Occipital lobe (tissue), 2 donors: ENCODE data around the gene GALM. TPM values are rescaled to one million over a fixed set of nuclear protein-coding genes. Genes with fewer than 3 reads are reported as not detected.
"Not testable (repeated sequence)": the region's sequence is repeated elsewhere in the genome, so short reads cannot be mapped to it uniquely, and the experiment has no call there.

Experiments
- DNase-seq: peaks from one replicate; lab custom pipeline; 2025; lab: John Stamatoyannopoulos, UW
- total RNA-seq: library from RNA; depleted of rRNA; stranded (reverse); fragments of >200 nt; gene quantifications from one replicate; pipeline ENCODE4 v1.2.3, GENCODE V29; 2014

GALM gene
- 3.6 TPM for total RNA-seq

DNA sequence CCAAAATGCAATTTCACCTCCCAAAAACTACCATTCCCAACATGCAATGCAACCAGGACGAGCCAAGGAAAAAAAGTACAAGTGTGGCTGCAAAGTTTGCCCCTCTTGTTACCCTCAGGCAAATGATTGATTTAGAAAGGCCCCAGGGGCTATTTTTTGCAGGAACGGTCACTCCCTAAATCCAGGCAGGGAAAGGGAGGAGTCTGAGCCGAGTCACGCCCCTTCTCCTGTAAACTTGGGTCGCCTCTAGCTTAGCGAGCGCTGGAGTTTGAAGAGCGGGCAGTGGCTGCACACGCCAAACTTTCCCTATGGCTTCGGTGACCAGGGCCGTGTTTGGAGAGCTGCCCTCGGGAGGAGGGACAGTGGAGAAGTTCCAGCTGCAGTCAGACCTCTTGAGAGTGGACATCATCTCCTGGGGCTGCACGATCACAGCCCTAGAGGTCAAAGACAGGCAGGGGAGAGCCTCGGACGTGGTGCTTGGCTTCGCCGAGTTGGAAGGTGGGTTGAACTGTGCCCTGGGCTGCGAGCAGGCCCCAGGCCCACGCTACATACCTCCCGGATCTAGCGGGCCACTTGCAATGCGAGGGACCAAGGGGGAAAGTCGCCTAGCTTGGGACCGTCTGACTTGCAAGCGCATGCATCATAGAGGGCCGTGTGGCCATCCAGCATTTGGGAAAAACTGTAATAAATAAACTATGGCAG lies at the start of gene GALM:
GALM (plus strand) TSS at position 261 of the 702 bp plus-strand sequence; CDS start at position 309, 48 bp downstream.
- peak; percentile 33 for DNase-seq

DNA sequence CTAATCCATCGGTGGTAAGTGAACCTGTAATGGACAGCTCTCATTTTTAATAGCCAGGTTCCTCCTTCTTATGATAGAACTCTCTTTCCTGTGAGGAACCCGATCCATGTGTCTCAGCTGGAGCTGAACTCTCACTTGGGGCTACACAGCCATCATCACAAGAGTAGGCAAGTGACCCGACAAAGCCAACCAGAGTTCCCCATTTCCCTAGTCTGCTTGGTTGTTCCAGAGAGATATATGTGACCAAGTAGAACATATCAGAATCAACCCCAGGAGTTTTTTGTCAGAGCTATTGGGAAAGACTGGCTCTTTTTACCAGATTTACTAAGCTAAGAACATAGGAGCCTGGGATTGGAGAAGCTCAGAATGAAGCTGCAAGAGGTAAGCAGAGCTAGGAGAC lies 48.6 kb upstream of the GALM start:
- no peak for DNase-seq

DNA sequence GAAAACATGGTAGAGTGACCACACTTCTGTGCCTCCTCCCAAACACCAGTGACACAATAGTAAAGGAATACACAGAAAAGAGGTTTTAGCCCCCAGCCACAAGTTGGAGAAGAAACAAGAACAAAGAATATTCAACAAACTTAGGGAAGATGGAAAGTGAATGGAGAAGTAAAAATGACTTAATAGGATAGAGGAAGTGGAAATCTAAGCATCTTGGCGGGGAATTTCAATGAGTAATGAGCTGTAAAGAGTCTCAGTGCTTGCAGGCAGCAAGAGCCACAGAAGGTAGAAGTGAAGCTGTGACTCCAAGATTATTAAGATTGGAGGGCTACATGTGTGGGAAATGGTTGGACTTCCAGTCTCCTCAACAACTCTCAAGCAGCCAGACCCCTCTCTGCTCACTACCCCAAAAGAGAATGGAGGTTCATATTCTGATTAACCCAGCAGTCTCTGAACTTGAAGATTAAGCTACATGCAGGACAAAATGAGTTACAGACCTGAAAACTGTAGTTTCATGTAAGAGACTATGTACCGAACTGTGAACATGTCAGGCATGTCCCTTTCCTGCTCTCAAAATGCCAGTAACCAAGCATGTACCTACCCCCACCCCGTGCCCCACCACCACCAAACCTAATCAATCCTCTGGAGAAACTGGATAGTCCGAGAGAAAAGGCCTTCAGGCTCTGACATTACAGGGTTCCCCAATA lies 46.3 kb upstream of the GALM start:
- no peak for DNase-seq

- no peak for DNase-seq
Observed at GRCh38 chr2:38620282-38620977, 45.5 kb upstream of the GALM start.

- DNase-seq, result no peak
Observed at GRCh38 chr2:38621018-38621417, 44.9 kb upstream of the GALM start.

- DNase-seq, result no peak
Observed at GRCh38 chr2:38622210-38622609, 43.7 kb upstream of the GALM start.

DNA sequence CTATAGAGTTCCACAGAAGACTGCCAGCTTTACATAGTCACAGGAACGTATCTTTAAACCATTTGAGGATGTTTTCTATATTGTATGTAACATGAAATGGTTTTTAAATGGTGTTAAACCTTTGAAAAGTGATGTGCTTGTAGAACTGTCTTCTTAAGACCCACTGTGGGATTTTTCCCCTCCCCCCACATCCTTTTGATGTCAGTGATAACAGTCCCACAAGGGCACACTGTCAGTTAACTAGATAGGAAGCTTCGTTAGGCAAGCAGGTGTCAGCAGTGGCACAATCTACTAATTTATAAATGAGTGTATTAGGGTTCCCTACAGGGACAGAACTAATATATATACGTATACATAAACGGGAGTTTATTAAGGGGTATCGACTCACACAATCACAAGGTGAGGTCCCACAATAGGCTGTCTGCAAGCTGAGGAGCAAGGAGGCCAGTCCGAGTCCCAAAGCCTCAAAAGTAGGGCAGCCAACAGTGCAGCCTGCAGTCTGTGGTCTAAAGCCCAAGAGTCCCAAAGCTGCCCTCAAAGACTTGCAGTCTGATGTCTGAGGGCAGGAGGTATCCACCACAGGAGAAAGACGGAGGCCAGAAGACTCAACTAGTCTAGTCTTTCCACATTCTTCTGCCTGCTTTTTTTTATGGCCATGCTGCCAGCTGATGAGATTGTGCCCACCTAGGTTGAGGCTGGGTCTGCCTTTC lies 39.4 kb upstream of the GALM start:
- DNase-seq, result no peak

DNA sequence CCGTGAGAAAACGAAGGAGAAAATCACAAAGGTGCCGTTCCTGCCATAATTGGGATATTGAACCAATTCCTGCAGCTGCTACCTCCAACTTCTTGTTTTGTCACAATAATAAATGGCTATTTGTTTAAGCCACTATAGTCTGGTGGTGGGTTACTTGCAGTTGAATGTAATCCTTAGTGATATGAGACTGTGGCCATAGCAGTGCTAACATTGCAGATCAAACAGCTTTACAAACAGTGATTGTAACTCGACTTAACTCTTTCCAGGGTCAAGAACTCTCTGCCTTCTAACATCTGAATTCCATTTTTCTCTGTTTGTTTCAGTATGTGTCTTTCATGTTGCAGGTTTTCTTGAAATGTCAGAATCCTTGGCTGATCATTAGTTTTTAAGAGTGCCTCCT lies 38.5 kb upstream of the GALM start:
- no peak for DNase-seq

DNA sequence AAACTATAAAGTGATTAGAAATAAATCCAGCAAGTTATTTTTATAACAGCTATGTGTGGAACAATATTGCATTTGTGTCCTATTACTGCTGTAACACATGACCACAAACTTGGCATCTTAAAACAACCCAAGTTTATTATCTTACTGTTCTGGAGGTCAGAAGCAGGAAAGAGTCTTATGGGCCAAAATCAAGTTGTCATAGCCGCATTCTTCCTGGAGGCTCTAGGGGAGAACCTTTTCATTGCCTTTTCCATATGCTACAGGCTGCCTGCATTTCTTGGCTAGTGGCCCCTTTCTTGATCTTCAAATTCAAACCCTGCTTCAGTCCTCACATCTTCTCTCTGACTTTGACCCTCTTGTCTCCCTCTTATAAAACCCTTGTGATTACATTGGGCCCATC lies 36.2 kb upstream of the GALM start:
- no peak for DNase-seq

DNA sequence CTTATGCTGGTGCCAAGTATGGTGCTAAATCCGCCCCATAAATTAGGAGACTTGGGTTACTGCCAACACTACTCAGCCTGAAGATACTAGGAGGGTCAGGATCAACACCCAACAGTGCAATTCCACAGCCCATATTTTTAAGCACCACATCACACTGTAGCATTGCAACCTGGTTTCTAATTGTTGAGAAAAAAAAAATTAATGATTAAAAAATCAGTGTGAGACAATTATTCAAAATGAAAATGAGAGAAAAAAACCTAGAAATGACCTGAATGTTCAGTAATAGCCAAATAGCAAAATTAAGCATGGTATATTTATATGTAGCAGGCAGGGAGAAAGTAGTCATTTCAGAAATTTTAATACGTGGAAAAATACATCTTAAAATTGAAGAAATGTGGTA lies 33.9 kb upstream of the GALM start:
- DNase-seq, result no peak

DNA sequence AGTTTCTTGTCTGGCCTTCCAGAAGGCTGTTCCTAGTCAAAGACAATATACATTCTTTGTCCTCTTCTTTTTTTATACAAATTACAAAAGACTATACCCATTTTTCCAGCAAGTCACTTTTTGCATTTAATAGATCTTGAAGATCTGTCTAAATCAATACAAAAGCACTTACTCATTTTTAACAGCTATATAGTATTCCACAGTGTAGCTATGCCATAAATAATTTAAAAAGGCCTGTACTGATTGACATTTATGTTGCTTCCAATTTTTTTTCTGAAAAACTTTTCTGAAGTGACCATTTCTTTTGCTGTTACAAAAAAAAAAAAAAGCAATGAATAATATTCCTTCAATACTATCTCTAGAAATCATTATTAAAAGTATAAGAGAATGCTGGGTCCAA lies 32.9 kb upstream of the GALM start:
- DNase-seq, result no peak

GRCh38 chr2:38633895-38634294 lies 32.0 kb upstream of the GALM start:
- DNase-seq, result no peak

DNA sequence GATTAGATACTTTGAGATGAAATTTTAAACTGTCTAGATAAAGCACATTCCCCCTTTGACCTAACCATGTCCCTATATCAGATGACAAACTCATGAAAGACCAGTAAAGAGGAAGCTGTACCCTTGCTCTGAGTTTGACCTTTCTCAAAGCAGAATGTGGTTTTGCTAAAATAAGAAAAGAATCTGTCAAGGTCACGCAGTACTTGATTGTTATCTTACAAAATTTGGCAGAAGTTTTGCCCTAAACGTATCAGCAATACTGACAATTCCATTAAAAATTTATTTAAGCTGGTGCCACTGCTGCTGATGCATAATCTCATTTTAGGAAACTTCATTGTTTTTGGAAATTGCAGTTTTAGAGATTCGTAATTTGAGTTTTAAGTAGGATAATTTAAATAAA lies 31.2 kb upstream of the GALM start:
- no peak for DNase-seq

GRCh38 chr2:38635139-38635538 lies 30.8 kb upstream of the GALM start:
- no peak for DNase-seq

DNA sequence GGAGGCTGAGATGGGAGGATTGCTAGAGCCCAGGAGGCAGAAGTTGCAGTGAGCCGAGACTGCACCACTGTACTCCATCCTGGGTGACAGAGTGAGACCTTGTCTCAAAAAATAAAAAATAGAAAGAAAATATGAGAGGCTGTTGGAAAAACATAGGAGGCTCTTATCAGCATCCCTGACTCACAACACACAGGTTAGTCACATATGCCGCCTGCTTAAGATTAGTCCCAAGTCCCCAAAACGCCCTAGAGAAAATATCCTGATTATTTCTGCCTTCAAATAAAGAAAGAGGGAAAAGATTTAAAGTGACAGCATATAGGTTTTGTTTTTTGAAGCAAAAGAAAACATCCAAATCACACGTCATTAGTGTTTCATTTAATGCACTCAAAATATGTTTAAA lies 29.8 kb upstream of the GALM start:
- no peak for DNase-seq

DNA sequence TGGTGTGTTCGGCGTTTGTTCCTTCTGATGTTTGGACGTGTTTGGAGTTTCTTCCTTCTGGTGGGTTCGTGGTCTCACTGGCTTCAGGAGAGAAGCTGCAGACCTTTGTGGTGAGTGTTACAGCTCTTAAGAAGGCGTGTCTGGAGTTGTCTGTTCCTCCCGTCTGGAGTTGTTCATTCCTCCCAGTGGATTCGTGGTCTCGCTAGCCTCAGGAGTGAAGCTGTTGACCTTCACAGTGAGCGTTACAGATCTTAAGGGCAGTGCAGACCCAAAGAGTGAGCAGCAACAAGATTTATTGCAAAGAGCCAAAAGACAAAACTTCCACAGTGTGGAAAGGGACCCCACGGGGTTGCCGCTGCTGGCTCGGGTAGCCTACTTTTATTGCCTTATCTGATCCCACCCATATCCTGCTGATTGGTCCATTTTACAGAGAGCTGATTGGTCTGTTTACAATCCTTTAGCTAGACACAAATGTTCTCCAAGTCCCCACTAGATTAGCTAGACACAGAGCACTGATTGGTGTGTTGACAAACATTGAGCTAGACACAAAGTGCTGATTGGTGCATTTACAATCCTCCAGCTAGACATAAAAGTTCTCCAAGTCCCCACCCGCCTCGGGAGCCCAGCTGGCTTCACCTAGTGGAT lies 23.4 kb upstream of the GALM start:
- not testable (repeated sequence) for DNase-seq

DNA sequence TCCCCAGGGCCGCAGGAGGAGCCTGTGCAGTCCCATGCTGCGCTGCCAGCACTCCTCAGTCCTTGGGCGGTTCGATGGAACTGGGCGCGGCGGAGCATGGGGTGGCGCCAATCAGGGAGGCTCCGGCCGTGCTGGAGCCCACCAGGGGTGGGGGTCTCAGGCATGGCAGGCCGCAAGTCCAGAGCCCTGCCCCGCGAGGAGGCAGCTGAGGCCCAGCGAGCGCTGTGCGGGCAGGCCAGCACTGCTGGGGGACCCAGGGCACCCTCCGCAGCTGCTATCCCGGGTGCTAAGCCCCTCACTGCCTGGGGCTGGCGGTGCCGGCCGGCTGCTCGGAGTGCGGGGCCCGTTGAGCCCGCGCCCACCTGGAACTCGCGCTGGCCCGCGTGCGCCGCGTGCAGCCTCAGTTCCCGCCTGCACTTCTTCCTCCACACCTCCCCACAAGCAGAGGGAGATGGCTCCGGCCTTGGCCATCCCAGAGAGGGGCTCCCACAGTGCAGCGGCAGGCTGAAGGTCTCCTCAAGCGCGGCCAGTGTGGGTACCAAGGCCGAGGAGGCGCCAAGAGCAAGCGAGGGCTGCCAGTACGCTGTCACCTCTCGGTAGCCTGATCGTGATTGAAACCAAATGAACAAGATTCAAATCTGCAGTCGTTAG lies 22.8 kb upstream of the GALM start:
- DNase-seq, result no peak

GRCh38 chr2:38643683-38644511 lies 22.0 kb upstream of the GALM start:
- DNase-seq, result not testable (repeated sequence)

DNA sequence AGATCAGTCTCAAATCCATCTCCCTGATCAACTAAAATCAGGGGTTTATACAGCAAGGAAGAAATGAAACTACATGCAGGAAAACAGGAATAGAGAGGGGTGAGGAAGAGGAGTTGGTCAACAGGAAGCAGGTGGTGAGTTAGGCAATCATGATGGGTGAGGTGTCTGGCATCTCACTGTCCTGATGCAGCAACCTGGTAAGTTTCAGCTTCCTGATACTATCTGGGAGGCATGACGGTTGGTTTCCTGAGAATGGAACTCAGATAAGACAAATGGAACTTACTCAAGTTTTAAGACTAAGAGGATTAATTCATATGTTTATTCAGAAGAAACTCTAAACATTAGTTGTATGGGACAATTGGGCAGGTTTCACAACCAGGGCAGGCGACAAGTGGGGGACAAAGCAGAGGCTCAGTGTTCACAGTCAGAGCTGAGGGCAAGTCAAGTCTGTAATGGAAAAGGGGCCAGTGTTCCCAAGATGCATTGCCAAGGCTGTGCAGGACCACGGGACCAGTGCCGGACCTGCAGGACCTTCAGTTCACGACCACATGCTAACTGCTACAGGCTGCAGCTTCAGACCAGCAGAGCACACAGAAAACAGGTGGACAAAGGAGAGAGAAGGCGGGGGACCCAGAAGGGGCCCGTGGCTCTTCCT lies 17.7 kb upstream of the GALM start:
- DNase-seq, result no peak
